Hematopoietic multipotent progenitor cell treated with erythropoietin and hydrocortisone succinate and interleukin-3 and kit ligand, for 4 days (in vitro differentiated cells): Measurements from ENCODE around the gene FOCAD.

Source experiments
- DNase-seq: peaks from one replicate; pipeline ENCODE4 v3.0.0-alpha.2; 2015

Gene FOCAD

GRCh38 chr9:20880675-20881074 lies 196.6 kb downstream of the FOCAD start:
- no peak for DNase-seq

DNA sequence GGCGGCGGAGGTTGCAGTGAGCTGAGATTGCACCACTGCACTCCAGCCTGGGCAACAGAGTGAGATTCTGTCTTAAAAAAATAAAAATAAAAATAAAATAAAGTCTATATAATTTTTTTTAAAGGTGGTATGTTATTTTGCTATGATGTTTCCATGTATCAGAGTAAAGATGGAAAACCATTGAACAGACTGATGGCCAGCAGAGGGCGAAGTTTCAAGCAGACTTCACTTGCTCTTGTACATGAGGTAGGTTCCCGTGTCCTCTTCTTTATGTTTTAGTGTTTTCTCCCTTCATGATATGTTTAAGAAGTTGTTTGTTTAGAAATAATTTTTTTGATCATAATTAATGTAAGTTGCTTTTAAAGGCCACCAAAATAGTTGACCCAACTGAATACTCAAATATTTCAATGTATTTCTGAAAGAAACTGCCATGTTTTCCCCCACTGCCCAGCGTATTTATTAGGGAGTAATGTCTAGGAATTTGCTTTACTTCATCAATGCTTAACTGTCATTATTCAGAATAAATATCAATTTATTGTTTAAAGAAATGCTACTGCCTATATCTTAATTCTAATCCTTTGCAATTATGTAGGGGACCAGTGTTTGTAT lies 201.0 kb downstream of the FOCAD start:
- DNase-seq, result peak; percentile 83

GRCh38 chr9:20898885-20899554 lies 215.0 kb downstream of the FOCAD start:
- peak; percentile 22 for DNase-seq

- DNase-seq, result no peak
These were observed 219.2 kb downstream of the FOCAD start for GRCh38 chr9:20903212-20903611.

- no peak for DNase-seq
These were observed 220.9 kb downstream of the FOCAD start for GRCh38 chr9:20904995-20905394.

GRCh38 chr9:20906326-20906725 lies 222.3 kb downstream of the FOCAD start:
- no peak for DNase-seq

DNA sequence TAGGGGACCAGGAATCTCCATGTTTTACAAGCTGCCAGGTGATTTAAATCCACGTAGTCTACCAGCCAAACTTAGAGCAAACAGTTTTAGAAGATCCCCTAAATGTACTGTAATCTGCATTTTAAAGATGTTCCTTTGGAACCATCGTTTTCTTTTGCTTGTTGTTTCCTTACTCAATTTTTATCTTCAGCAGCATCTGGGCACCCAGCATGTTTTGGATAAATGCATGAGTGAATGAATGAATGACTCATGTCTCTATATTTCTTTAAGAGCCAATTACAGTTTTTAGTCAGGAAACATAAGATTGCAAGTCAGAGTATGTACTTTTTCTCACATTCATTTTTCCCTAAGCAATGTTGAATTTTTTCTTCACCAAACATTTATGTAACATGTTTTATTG lies 224.4 kb downstream of the FOCAD start:
- DNase-seq, result no peak

DNA sequence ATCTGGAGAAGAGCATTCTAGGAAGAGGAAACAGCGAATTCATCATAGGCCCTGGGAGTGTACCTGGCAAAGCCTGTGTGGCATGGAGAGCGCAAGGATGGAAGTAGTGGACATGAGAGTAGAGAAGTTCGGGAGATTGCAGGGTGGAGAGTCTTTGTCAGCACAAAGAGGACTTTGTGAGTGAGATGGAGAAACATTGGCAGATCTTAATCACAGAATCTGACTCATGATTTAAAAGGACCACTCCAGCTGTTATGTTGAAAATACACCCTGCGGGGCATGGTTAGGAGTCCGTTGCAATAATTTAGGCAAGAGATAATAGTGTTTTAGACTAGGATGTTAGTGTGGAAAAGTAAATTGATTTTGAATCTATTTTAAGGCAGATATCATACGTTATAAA lies 230.5 kb downstream of the FOCAD start:
- DNase-seq, result no peak

DNA sequence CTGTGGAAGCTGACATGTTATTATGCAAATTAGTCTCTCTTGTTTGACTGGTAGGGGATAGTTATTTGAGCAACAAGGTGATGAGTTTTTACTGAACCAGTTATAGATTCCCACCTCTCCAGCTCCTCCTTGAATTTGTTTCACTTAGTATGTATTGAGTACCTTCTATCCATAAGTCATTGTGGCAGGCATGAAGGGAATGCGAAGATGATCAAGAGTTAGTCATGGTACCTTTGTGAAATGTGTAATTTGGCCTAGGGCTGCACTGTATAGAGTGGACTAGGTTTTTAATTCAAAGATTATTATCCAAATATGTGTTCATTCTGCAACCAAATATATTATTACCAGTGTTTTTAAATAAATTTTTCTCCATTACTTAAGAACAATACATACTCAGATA lies 237.3 kb downstream of the FOCAD start:
- DNase-seq, result no peak

DNA sequence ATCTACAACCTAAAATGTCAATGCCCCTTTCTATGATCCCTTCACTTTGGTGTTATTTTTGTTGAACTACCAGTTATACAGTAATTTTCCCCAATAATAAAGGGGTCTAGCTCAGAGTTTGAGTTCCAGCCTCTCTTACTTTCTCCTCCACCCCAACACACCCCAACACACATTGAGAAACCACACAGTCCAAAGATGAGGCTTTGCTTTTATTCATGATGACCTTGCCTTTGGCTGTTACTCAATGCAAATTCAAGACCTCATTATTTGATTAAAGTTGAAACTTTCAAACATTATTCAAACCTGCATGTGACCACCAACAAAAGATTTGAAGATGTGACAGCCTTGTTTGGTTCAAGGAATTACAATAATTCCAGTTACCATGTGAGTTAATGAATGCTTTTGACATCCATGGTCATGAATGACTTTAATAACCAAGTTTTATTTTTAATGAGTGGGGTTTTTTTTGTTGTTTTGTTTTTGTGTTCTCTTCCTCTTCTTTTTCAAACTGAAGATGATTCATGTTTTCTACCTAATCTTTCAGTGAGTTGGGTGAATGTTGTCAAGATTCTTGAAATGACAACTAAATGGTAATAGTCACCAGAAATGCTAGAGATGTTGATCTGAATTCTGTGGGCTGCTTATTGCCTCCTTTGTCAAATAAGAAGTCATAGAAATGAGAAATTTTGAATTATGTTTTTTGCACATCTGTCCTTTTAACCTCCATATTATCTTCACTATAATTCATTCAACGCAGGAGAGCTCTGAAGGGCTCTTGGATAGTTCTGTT lies 241.4 kb downstream of the FOCAD start:
- DNase-seq, result no peak

DNA sequence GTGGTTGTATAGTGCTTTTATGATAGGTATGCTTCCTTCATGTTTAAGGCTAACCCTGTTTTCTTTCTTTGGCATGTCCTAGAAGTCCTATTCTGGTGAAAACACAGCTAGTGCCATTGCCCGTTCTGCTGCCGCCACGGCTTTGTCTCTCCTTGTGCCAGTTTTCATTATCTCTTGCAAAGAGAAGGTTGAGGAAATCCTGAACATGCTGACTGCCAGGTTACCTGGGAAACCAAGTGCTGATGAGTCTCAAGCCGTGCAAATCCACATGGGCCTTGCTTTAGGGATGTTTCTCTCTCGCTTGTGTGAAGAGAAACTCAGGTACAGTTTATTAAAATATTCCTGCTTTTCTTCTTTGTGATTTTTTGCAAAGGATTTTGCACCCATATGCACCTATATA lies 245.2 kb downstream of the FOCAD start:
- DNase-seq, result no peak

DNA sequence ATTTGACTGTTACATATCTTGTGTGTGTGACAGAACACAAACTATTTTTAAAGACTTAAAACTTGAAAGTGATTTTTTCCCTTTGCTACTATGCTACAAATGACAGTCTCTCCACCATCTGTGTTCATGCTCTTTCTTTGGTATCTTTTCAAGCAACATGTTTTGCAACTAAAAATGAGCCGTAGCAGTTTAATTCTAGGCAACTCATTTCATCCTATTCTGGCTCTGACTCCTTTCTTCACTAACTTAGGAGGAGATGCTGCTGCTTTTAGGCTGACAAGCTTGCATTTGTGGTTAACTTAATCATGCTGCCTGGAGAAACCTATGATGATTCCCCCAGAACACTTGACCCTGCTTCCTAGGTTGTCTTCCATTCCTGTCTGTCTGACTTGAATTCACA lies 246.8 kb downstream of the FOCAD start:
- no peak for DNase-seq

GRCh38 chr9:20940447-20941173 lies 256.6 kb downstream of the FOCAD start:
- DNase-seq, result no peak

DNA sequence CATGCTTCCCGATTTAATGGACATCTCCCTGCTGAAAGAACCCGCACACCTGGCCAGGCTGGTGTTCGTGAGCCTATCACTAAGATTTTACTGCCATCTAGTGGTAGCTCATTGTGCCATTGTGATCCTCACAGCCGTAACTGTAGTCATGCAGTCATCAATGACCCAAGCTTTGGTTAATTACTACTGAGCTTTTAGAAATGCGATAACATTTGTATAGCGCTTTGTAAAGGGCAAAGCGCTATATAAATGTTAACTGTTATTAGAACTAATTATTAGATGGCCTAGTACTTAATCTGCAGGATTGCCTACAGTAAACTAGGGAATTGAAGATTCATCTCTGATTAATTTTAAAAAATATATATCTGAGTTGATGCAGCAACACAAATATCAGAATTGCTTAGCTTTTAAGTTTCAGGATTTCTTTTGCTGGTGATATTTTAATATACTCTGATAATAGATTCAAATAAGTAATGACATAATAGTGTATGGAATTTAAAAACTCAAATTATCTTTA lies 257.2 kb downstream of the FOCAD start:
- peak; percentile 88 for DNase-seq

- no peak for DNase-seq
These were observed 260.4 kb downstream of the FOCAD start for GRCh38 chr9:20944507-20944906.

GRCh38 chr9:20945269-20945668 lies 261.2 kb downstream of the FOCAD start:
- no peak for DNase-seq

DNA sequence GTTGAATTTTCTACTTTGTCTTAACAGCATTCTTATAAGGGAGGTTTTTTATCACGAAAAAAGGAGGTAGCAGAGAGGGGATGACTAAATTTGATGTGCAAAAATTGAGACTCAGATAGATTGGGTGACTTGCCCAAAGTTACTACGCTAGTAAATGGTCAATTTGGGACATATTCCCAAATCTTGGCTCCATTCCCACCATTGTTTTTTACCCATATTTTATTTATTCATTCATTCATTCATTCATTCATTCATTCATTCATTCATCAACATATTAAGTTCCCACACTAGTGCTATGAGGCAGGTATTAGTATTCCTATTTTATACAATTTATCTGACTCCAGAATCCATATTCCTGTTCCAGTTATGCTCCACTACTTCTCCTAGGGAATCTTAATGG lies 261.8 kb downstream of the FOCAD start:
- DNase-seq, result no peak

GRCh38 chr9:20948703-20949102 lies 264.6 kb downstream of the FOCAD start:
- DNase-seq, result no peak

GRCh38 chr9:20950707-20951106 lies 266.6 kb downstream of the FOCAD start:
- DNase-seq, result no peak

- no peak for DNase-seq
These were observed 278.6 kb downstream of the FOCAD start for GRCh38 chr9:20962536-20963225.

GRCh38 chr9:20972684-20973083 lies 288.6 kb downstream of the FOCAD start:
- DNase-seq, result no peak

GRCh38 chr9:20973246-20973947 lies 289.3 kb downstream of the FOCAD start:
- peak; percentile 56 for DNase-seq
